AML-193 (cell line): ENCODE measurements around the gene FOCAD.
"Not testable (repeated sequence)": the region's sequence is repeated elsewhere in the genome, so short reads cannot be mapped to it uniquely, and the experiment has no call there.

Source experiments
- DNase-seq, 2 experiments: peaks; one replicate each; lab custom pipeline; 2025; lab: John Stamatoyannopoulos, UW

FOCAD gene, protein sequence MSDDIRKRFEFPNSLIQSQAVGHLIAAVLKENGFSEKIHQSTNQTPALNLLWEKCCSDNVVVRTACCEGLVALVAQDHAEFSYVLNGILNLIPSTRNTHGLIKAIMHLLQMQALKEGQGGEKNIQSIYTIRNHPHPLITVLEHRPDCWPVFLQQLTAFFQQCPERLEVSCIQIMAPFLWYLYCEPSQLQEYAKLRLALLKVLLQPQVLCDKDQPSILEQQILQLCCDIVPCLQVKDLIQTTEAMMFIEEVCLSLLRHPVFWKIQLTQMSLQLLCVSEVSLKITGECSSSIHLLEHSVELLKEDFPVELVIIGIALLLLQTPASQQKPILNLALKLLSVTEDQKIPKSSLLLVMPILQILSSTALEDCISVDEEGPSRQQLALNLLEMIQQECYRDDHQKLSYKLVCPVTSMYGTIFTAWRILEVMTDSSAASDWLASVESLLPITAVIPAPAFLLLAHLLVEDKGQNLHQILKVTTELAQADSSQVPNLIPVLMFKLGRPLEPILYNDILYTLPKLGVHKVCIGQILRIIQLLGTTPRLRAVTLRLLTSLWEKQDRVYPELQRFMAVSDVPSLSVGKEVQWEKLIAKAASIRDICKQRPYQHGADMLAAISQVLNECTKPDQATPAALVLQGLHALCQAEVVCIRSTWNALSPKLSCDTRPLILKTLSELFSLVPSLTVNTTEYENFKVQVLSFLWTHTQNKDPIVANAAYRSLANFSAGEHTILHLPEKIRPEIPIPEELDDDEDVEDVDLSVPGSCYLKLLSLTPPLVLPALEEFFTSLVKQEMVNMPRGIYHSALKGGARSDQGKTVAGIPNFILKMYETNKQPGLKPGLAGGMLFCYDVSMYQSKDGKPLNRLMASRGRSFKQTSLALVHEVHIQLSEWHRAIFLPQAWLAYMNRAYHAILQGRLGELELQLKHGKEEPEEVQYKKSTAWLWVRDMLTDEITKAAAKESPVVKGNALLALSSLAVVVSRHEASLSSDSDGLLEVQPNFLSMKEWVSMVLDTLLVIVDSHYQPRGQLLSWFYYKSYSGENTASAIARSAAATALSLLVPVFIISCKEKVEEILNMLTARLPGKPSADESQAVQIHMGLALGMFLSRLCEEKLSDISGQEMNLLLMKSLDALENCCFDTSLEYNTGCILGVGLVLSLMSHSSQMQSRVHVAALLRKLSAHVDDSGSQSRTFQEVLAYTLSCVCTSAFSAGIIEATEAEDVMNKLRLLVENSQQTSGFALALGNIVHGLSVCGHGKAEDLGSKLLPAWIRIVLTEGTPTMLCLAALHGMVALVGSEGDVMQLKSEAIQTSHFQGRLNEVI (N-terminal part only)

DNA sequence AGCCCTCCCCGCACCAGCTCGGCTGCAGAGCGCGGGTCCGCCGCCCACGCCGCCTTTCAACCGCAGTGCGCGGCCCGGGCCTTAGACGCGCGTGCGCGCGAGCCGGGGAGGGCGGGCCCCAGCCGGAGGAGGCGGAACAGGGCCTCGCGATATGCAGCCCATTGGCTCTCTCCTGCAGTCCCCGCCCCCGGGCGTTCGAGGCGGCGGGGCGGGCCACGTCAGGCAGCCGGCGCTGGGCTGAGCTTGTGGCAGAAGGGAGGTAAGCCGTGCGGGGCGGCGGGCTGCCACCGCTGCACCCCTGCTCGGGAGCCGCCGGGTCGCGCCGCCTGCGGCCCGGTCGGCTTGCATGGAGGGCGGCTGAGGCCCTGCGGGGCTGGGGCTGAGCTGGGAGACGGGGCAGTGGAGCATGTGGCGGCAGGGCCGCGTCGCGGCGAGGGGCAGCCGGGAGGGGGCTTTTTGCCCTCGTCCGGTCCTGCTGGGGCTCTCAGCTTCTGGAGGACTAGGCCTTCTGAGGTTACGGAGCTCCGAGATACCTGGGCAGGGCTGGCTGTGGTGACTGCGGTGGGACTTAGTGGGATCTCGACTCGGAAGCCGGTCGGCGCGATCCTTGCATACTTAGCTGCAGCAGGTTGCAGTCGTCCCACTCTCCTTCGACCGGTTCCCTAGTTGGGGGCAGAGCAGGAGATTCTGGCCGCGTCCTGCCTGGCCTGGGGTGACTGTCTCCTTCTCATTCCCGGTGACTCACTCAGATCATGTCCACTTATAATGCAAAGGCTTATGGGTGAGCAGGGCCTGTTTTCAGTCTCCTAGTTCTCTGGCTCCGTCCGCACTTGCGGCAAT is at the start of gene FOCAD:
Gene FOCAD (plus strand): TSS at position 225 of the 840 bp plus-strand sequence. CDS start 31,095 bp downstream, outside the sequence.
- peak; percentile 86 to 87 for DNase-seq

DNA sequence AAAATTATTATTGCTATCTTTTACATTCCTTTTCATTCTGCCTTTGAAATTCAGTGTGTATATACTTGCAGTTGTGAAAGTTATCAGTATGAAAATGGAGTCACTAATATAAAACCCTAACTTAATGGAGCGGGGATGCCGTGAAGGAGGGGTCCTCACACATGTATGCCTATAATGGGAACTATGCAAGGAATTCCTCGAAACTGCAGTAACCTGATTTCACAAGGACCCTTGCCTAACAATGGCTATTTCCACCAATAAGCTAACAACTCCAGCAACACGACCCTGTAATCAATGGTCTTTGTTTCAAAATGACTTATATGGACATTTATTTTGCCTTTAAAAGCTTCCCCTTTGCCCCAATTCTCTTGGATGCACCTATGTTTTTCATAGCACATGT is 49.2 kb upstream of the FOCAD start:
- DNase-seq = no peak

DNA sequence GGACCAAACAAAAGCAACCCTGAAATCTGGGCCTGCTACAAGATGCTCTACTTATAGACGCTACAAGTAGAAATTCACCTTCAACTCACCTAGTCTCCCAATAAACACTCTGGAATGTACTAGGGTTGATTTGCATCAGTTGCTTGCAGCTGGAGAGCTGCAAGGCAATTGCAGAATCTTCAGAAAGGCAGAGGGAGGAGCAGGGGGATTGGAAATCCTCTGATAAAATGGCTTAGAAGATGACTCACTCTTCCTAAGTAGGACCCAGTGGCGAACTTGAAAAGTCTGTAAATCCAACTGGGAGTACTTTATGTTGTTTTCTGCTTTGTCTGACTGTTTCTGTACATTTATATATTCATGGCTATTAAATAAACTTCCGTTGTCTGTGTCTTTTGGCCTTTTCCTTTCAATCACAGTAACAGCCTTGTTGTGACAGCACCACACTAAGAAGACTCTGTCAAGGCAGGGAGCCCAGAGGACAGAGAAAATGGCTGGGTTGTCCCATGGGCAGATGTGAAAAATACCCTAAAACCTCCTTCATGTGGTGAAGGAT is 47.1 kb upstream of the FOCAD start:
- no peak for DNase-seq

DNA sequence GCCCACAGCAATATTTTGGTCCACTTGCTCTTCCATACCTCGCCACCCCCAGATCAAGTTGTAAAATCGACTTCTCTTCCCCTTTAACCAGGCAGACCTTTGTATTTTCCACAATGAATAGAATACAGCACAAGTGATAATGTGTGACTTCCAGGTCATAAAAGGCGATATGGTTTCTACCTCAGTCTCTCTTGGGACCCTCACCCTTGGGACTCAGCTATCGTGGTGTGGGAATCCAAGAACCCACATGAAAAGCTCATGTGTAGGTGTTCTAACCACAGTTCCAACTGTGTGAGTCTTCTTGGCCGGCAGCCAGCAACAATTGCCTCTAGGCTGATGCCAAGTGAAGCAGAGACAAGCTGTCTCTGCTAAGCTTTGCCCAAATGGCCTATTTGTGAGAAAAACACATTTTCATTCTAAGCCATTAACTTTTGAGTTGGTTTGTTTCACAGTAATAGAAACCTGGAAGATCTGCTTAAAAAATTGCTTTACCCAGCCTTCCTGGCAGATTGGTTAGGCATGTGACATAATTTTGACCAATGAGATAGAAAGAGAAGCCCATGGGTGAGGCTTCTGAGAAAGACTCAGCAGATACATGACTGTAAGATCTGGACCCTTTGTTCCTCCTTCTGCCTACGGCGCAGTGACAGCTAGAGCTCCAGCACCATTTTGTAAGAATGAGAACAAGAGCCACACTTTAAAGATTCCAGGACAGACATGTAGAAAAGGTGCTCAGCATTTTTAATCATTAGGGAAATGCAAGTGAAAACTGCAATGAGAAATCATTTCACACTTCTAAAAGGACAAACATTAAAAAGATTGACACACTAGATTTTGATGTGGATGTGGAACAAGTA is 43.5 kb upstream of the FOCAD start:
- DNase-seq = no peak

DNA sequence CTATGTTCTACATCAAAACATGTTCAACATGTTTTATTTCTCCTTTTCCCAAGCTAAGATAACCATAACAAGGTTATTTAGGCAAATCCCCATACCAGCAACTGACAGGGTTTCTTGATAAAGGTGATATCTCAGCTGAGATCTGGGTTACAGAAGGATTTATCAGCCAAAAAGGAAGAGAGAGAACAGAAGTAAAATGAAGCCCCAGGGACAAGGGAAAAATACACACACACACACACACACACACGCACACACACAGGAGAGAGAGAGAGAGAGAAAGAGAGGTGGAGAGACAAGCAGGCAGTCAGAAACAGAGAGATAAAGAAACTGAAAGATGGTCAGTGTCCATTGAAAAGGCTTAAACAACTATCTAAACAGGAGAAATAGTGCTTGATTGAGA is 42.0 kb upstream of the FOCAD start:
- DNase-seq = no peak

DNA sequence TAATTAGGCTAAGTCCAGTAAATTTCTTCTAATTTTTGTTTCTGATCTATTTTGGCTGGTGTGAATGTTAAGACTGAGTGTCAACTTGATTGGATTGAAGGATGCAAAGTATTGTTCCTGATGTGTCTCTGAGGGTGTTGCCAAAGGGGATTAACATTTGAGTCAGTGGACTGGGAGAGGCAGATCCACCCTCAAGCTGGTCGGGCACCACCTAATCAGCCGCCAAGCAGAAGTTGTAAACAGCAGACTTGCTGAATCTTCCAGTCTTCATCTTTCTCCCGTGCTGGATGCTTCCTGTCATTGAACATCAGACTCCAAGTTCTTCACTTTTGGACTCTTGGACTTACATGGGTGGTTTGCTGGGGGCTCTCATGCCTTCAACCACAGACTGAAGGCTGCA is 40.4 kb upstream of the FOCAD start:
- DNase-seq = no peak

DNA sequence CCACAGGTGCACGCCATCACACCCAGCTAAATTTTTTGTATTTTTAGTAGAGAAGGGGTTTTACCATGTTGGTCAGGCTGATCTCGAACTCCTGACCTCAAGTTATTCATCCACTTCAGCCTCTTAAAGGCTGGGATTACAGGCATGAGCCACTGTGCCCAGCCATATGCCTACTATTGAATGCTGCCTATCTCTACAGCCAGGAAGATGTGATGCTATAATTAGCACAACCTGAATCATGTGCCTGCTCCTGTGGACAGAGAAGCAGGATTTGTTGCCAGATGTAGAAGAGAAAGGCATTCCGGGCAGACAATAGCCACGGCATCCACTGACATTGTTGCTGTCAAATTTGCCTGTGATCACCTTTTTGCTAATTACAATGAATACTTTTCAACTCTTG is 37.4 kb upstream of the FOCAD start:
- no peak for DNase-seq

DNA sequence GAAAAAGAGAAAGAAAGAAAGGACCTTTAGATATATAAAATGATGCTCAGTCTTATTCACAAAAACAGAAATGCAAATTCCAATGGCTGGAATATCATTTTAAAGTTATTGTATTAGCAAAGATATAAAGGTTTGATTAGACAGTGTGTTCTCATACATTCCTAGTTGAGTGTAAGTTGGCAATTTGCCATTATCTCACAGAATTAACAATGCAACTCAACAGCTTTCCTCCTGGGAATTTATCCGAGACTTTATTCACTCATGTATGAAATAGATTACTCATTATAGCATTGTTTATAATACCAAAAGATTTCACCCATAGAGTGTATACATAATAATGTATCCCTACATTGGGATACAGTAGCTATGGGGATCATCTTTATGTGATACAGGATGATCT is 34.7 kb upstream of the FOCAD start:
- DNase-seq = no peak

DNA sequence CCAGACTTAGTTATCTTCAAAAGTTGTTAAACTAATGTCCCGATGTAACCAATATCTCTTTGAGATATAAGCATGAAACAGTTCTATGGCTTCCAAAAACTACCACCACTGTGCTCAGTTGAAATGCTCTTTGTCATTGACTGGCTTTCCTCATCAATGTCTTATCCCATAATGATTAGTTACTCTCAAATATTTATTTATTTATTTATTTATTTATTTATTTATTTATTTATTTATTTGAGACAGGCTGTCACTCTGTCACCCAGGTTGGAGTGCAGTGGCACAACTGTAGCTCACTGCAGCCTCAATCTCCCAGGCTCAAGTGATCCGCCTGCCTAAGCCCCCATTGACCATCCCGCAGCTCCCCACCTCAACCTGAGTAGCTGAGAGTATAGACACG is 33.7 kb upstream of the FOCAD start:
- no peak for DNase-seq

DNA sequence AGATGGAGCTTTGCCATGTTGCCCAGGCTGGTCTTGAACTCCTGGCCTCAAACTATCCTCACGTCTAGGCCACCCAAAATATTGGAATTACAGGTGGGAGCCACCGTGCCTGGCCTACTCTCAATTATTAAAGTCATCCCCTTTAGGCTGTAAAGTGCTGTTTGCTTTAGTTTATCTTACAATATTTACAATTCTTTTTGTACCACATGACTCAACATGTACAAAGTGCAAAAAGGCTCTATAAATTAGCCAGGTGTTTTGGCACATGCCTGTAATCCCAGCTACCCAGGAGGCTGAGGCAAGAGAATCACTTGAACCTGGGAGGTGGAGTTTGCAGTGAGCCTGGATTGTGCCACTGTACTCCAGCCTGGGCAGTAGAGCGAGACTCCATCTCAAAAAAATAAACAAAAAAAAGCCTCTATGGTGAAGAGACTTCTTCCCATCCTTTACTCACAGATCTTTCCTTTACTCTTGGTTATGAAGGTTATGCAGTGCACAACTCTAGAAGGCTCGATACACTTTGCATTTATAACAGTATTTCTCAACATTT is 33.2 kb upstream of the FOCAD start:
- DNase-seq = no peak

DNA sequence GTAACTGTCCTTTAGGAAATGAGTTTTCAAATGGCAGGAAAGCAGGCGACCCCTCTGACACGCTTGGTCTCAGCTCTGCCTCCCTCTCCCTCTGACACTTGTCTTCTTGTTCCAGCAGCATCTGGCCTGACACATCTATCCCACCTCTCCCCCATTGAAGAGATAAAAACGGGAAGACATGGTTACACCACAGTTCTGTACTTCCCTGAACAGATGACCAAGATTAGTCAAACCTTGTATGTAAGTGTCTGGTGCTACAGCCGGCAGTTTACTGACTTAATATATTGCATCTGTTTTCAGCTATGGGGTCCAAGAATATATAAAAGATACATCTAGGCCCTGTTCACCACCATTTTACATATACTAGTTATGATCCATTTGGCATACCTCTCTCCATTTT is 32.1 kb upstream of the FOCAD start:
- DNase-seq = peak in 1 of 2 experiments; percentile 6

DNA sequence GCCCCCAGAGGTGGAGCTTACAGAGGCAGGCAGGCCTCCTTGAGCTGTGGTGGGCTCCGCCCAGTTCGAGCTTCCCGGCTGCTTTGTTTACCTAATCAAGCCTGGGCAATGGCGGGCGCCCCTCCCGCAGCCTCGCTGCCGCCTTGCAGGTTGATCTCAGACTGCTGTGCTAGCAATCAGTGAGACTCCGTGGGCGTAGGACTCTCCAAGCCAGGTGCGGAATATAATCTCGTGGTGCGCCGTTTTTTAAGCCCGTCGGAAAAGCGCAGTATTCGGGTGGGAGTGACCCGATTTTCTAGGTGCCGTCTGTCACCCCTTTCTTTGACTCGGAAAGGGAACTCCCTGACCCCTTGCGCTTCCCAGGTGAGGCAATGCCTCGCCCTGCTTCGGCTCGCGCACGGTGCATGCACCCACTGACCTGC is 25.8 kb upstream of the FOCAD start:
- DNase-seq = not testable (repeated sequence)

DNA sequence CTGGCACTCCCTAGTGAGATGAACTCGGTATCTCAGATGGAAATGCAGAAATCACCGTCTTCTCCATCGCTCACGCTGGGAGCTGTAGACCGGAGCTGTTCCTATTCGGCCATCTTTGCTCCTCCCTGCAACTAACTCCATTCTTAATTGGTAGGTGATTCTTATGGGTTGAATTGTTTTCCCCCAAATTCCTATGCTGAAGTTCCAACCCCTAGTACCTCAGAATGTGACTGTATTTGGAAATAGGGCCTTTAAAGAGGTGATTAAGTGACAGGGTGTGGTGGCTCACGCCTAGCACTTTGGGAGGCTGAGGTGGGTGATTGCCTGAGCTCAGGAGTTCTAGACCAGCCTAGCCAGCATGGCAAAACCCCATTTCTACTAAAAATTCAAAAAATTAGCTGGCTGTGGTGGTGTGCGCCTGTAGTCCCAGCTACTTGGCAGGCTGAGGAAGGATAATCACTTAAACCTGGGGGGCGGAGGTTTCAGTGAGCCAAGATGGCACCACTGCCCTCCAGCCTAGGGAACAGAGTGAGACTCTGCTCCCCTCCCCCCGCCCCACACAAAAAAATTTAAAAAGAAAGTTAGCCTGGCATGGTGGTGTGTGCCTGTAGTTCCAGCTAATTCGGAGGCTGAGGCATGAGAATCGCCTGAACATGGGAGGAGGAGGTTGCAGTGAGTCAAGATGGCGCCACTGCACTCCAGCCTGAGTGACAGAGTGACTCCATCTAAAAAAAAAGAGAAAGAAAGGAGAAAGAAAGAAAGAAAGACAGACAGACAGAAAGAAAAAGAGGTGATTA is 25.2 kb upstream of the FOCAD start:
- no peak for DNase-seq

DNA sequence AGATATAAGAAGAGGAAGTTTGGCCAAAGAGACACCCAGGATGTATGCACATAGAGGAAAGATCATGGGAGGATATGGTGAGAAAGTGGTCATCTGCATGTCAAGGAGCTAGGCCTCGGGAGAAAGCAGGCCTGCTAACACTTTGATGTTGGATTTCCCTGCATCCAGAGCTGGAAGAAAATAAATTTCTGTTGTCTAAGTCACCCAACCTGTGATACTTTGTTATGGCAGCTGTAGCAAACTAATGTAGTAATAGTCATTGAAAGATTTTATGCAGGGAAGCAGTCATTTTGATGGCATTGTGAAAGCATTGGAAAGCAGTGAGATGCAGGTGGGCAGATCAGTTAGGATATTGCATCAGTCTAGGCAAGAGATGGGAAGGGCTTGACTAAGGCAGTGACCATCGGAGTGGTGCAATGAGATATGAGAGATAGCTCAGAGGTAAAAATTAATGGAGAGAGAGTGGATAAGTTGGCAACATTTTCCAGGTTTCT is 24.5 kb upstream of the FOCAD start:
- DNase-seq = peak in 1 of 2 experiments; percentile 9

DNA sequence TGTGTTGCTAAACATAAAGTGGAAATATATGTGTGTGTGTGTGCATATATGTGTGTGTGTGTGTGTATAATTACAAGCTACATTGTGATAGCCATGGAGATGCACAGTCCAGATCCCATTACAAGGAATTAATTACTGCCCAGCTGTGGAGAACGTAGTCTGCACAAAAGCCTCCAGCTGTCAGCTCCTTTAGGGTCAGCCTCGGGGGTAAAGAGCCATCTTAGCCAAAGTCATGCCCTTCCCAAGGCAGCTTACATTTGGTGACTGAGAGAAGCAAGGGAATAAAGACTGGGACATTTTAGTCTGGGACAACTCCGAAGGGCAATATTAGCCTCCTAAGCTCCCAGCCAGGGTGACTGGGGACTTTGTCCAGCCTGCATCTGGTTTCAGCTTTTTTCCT is 21.9 kb upstream of the FOCAD start:
- no peak for DNase-seq

DNA sequence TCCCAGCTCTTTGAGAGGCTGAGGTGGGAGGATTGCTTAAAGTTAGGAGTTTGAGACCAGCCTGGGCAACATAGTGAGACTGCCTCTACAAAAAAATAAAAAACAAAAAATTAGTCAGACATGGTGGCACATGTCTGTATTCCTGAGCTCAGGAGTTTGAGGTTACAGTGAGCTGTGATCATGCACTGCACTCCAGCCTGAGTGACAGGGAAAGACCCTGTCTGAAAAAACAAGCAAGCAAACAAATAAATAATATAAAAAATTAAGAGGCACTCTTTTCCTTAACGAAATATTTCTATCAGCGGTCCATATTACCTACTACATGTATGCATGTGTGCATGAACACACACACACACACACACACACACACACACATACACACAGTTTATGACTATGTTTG is 20.9 kb upstream of the FOCAD start:
- no peak for DNase-seq

DNA sequence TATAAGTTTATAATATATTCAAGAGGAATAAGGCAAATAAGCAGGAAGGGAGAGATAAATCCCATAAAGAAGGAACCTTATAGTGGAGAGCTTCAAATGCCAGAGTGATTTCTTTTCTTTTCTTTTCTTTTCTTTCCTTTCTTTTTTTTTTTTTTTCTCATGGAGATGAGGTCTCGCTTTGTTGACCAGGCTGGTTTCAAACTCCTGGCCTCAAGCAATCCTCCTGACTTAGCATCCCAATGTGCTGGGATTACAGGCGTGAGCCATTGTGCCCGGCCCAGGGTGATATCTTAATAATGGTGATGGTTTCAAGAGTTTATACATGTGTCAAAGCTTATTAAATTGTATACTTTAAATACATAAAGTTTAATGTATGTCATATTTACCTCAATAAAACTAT is 19.6 kb upstream of the FOCAD start:
- no peak for DNase-seq

DNA sequence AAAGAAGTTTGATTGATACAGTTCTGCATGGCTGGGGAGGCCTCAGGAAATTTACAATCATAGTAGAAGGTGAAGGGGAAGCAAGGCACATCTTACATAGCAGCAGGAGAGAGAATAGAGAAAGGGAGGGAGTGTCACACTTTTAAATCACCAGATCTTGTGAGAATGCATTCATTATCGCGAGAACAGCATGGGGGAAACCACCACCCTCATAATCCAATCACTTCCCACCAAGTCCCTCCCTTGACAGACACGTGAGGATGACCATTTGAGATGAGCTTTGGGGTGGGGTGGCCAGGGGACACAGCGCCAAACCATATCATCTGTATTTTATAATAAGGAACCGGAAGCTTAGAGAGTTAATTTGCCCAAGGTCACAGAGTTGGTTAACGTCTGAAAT is 13.7 kb upstream of the FOCAD start:
- no peak for DNase-seq

DNA sequence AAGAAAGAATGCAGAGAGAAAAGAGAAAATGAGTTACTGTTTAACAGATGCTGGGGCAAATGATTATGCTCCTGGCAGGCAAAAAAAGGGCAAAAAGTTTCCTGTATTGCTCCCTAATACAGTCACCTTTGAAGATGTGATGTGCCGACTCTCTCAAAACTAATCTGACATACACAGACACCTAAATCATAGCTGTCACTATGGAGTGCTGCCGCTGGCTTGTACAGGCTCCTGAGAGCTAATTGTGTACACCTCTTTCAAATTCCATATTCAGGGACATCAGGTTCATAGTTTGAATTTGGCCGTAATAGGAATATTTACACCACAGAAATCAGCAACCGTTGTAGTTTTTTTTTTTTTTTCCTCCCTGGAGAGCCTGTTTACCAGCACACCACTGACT is 12.4 kb upstream of the FOCAD start:
- DNase-seq = no peak
